Suprapubic skin (tissue), 4 donors: ENCODE results near the gene MAPKAPK5.

ENCODE experiments used
- CTCF ChIP-seq, 2 donors: fragments of 200-600 bp in 1 of 2; fragments of 450-650 bp in 1 of 2; sonication (generic) in 1 of 2; IDR thresholded peaks; one replicate each; pipeline ENCODE4 v1.5.1; 2016 to 2019; ENCODE audit warnings: antibody characterized with exemption in 2 of 2, mild to moderate bottlenecking in 1 of 2, moderate library complexity in 1 of 2
- EP300 ChIP-seq: sonication (generic); formaldehyde crosslinking; IDR thresholded peaks from one replicate; pipeline ENCODE4 v1.6.1; 2017; ENCODE audit warnings: antibody characterized with exemption
- POLR2AphosphoS5 ChIP-seq, 3 donors: sonication (generic); formaldehyde crosslinking; IDR thresholded peaks; one replicate each; pipeline ENCODE4 v1.6.1; 2017; ENCODE audit warnings: antibody characterized with exemption in 3 of 3

- no peak for TF ChIP-seq CTCF (IDR thresholded peaks at IDR 0.05)
- no peak for TF ChIP-seq POLR2AphosphoS5 (IDR thresholded peaks at IDR 0.05)
- no peak for TF ChIP-seq EP300
Measured at GRCh38 chr12:111807232-111807631, 34.8 kb upstream of the MAPKAPK5 start.
